COLO668 (cell line): ENCODE data around the gene MVP.
"Not testable (repeated sequence)": the region's sequence is repeated elsewhere in the genome, so short reads cannot be mapped to it uniquely, and the experiment has no call there.

Source experiments
- DNase-seq: peaks from one replicate; lab custom pipeline; 2025; ENCODE audit not compliant: unreplicated experiment; lab: John Stamatoyannopoulos, UW

Gene MVP

DNA sequence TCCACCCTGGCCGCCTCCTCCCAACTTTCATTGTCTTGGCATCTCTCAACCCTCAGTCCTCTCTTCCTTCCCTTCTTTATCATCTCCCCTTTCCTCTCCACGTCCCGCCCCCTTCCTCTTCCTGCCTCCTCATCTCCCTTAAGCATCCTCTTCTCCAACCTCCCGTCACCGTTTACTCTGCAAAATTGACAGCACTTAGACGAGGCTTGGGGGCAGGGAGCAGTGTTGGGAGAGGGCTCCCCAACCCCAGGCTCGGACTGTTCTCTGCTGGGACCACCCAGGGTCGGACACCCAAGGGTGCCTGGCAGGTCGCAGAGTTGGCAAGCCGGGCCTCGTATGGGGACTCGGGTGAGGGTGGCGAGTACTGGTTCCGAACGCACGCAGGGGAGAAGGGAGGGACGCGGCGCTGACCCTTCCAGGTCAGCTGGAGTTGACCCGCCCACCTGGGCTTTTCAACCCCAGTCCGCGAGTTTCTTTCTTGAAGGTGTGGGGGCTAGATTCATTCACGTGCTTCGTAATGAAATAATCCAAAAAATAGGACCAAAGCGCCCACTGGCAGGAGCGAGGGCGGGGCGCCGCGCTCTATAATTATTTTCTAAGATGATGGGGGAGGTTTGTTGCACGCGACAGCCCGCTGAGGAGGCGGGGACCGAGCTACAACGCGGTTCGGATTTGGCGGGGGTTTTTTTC lies 5.1 kb upstream of the MVP start:
- DNase-seq: peak; percentile 54

DNA sequence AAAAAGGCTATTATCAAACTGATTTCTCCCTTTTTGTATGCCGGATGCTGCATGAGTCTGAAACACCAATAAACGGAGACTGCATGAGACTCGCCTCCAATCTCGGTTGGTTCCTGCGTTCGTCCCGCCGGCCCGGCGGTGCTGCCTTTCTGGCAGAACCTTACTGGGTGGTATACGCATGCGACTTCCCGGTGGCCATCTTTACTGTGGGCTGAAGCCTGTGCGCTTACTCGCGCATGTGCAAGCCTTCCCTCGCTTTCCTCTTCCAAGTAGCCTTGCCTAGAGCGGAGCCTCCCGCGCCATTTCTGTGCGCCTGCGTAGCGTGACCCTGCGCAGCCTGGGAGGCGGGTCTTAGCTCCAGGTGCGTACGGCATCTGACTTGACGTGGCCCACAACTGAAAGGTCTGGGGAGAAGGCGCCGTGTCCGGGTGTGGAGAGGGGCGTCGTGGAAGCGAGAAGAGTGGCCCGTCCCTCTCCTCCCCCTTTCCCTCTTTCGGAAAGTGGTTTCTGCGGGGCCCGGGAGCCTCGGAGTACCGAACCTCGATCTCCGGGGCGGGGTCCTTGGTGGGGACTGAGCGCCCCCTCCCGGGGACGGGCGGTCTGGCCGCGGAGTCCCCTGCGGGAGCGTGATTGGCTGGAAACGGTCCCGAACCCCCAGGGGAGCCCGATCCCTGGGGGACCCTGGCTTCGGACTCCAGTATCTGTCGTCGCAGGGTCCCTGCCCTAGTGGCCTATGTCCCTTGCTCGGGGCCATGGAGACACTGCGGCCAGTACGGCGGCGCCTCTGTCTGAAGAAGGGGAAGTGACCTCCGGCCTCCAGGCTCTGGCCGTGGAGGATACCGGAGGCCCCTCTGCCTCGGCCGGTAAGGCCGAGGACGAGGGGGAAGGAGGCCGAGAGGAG lies 4.2 kb upstream of the MVP start, which contains the start of gene PAGR1:
TSS of gene PAGR1 (plus strand) at position 360 of the 901 bp plus-strand sequence. CDS start at position 734, 374 bp downstream.
- DNase-seq: peak; percentile 98

DNA sequence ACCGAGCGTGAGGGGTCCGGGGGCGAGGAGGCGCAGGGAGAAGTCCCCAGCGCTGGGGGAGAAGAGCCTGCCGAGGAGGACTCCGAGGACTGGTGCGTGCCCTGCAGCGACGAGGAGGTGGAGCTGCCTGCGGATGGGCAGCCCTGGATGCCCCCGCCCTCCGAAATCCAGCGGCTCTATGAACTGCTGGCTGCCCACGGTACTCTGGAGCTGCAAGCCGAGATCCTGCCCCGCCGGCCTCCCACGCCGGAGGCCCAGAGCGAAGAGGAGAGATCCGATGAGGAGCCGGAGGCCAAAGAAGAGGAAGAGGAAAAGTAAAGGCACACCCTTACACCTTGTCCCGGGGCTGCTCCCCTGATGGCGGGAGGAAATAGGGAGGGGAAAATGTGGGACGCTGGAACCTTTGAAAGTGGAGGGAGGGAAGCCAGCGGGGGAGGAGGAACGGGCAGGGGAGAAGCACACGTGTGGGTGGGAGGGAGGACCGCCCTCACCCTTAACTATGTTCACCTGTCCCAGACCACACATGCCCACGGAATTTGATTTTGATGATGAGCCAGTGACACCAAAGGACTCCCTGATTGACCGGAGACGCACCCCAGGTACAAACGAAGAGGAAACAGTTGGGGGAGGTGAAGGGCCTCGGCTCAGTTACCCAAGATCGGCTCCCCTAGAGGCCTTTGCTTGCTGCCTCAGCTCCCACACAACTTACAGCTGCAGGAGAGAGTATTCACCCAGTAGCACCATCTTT lies 3.4 kb upstream of the MVP start:
- DNase-seq: peak; percentile 67

DNA sequence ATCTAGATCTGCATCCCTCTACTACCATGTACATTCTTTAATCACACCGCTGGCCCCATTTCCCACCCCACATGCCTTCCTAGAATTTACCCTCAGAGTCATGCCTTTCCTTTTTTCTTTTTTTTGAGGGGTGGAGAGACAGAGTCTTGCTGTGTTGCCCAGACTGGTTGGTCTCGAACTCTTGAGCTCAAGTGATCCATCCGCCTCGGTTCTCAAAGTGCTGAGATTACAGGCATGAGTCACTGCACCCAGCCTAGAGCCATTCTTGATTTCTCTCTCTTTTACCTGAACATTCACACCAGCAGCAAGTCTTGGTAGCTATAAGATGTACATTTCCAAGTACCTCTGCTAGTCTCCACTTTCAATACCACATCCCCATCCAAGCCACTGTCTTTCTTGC lies 2.2 kb upstream of the MVP start:
- no peak for DNase-seq

DNA sequence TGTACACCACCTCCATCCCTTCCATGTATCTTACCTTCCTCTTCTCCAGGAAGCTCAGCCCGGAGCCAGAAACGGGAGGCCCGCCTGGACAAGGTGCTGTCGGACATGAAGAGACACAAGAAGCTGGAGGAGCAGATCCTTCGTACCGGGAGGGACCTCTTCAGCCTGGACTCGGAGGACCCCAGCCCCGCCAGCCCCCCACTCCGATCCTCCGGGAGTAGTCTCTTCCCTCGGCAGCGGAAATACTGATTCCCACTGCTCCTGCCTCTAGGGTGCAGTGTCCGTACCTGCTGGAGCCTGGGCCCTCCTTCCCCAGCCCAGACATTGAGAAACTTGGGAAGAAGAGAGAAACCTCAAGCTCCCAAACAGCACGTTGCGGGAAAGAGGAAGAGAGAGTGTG lies 756 bp upstream of the MVP start:
- DNase-seq: peak; percentile 15

DNA sequence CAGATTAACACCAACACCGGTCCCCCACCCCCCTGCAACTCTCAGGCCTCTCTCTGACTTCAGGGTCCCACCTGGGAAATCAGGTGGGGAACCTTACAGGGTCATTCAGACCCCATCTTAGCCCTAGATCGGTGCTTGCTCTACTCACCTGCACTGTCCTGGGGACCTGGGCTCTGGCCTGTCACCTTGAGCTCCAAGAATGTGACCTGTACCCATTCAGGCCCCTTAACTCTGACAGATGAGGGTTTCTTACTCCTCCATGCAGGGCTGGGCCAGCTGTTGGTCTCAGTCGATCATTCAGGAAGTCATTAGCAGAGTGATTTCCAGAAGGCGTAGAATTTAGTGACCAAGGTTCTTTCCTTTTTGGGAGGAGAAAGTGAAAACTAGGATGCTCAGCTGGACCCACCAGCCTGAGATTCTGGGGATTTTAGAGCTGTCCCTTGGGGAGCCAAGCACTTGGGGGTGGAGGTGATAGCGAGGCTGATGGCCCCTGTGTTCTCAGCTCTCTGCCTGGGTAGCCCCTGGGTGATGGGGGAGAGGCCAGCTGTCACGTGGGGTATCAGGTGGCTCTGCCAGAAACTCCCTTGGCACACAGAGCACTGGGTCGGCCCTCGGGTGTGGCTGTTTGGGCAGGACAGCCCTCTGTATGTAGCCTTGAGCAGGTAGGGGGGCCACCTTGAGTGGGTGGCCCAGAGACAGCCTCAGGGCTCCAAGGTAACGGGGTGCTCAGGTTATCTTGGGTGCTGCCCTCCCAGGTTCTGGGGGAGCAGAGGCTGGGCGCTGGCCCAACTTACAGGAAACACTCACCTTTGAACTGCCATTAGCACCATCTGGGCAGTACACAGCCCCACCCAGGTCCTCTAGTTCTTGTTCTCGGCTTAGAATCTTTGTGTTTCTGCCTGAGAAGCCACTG lies 724 bp downstream of the MVP start:
- peak; percentile 44 for DNase-seq

DNA sequence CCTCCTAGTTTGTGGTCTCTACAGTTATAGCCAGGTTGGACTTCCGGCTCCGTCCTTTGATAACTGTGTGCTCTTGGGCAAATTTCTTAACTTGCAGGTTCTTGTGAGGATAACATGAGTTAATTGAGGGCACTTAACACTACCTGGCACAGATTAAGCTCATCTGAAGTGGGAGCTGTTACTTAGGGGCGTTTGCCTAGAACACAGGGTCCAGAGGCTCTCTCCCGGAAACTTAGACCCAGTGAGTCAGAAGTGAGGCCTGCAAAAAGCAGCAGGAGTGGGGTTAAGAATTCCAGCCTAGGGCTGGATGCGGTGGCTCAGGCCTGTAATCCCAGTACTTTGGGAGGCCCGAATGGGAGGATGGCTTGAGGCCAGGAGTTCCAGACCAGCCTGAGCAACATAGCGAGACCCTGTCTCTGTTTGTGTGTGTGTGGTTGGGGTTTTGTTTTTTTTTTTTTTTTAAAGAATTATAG lies 1.4 kb downstream of the MVP start:
- no peak for DNase-seq

DNA sequence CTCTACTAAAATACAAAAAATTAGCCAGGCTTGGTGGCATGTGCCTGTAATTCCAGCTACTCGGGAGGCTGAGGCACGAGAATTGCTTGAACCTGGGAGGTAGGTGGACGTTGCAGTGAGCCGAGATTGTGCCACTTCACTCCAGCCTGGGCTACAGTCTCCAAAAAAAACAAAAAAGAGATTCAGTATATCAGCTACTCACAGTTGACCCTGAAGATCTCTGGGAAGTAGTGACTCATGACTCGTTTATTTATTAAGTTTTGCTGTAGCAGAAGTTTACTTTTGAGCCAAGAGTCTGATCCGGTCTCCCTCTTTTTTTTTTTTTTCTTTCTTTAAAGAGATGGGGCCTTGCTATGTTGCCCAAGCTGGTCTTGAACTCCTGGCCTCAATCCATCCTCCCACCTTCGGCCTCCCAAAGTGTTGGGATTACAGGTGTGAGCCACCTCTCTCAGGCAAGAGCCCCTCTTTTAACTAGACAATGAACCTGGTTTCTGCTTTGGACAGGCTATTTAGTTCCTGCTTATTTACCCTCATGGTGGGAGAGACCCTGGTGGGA lies 4.4 kb downstream of the MVP start:
- no peak for DNase-seq

DNA sequence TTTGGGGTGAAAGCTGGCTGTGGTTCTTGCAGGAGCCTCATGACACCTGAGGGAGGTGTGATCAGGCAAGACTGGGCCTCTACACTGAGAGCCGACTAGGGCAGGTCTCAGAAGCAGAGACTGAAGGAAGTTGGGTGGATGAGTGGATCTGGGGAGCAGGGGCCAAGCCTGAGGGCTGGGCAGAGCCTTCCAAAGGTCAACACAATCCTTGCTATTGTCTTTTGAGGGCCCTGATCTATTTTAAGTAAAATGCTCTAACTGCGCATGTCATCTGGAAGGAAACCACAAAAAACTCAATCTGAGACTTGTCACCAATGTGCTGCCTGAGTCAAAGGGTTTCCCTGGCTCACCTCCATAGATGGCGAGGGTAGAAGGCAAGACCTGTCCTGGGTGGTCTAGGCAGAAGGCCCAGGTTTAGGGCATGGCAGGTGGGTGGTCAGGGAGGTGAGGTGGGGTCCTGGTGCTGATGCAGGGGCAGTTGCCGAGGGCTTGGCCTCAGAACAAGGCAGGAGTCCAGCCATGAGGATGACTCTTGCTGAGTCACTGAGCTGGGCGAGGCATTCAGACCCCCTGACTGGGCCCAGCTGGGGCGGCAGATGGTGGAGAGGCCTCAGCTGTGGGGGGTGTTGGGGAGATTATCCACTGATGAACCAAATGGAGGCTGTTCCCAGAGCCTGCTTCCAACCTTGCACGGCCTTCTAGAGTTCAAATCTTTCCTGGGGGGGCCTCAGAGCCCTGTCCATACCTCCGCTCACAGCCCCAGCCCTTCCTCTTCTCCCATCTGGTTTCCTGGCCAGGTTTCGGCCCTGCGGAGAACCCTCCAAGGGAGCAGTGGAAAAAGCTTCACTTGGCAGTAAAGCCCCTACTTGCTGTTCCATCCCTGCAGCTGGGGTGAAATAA lies 5.1 kb downstream of the MVP start:
- no peak for DNase-seq

DNA sequence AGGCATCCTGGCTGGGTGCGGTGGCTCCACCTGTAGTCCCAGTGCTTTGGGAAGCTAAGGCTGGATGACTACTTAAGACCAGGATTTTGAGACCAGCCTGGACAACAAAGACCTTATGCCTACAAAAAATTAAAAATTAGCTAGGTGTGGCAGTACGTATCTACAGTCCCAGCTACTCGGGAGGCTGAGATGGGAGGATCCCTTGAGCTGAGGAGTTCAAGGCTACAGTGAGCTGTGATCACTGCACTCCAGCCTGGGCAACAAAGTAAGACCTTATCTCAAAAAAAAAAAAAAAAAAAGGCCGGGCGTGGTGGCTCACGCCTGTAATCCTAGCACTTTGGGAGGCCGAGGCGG lies 6.1 kb downstream of the MVP start:
- DNase-seq: no peak

DNA sequence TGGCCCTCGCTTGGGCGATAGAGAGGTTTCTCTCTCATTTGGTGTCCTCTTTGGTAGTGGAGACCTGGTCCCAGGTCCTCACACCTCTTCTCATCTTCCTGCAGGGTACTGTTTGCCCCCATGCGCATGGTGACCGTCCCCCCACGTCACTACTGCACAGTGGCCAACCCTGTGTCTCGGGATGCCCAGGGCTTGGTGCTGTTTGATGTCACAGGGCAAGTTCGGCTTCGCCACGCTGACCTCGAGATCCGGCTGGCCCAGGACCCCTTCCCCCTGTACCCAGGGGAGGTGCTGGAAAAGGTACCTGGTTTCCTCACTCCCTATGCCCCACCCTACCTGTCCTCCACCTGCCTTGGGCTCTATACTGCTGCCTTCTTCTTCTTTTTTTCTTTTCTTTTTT lies 10.5 kb downstream of the MVP start:
- DNase-seq: no peak

DNA sequence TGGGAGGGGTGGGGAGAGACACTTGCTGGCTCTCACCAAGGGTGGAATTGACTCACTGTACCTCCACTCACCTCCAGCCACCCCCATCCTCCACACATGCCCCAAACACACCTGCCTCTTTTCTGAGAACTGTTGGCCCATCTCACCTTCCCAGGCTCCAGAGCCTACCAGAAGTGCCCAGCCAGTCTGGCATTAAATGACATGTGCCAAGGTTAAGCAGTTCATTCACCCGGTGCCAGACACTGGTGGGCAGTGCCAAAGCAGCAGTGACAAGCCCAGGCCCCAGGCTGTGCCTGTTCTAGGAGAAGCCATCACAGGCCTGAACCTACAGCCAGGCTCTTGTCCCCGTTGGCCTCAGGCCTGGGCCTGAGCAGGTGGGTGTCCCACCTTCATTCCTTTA lies 11.2 kb downstream of the MVP start:
- DNase-seq: no peak

DNA sequence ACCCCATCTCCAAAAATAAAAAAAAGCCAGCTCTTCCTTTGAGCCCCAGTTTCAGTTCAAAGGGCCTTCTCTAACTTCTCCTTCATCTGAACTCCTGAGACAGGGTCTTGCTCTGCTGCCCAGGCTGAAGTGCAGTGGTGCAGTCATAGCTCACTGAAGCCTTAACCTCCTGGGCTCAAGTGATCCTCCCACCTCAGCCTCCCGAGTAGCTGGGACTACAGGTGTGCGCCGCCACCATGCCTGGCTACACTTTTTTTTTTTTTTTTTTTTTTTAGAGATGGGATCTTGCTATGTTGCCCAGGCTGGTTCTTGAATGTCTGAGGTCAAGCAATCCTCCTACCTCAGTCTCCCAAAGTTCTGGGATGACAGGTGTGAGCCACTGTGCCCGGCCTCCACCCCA lies 13.0 kb downstream of the MVP start:
- DNase-seq: not testable (repeated sequence)

DNA sequence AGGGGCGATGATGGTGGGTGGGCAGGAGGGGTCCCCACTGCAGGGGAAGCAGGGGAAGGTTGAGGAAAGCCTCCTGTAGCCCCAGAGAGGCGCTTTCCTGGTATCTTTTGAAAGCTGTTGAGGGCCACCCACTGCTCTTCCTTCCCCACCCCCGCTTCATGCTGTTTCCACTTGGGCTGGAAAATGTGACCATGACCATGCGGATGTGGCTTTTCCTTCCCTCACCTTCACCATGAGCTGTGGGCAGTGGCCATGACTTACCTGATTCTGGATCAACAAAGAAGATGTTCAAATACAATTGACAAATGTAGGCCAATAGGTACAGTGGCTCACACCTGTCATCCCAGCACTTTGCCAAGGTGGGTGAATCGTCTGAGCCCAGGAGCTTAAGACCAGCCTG lies 13.8 kb downstream of the MVP start:
- no peak for DNase-seq

DNA sequence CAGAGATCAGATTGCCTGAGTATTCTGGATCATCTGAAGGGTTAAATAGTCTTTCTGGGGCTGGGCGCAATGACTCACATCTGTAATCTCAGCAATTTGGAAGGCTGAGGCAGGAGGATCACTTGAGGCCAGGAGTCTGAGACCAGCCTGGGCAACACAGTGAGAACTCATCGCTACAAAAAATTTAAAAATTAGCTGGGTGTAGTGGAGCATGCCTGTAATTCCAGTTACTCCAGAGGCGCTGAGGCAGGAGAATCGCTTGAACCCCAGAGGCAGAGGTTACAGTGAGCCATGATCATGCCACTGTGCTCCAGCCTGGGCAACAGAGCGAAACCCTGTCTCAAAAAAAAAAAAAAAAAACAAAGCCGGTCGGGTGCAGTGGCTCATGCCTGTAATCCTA lies 15.7 kb downstream of the MVP start:
- no peak for DNase-seq

DNA sequence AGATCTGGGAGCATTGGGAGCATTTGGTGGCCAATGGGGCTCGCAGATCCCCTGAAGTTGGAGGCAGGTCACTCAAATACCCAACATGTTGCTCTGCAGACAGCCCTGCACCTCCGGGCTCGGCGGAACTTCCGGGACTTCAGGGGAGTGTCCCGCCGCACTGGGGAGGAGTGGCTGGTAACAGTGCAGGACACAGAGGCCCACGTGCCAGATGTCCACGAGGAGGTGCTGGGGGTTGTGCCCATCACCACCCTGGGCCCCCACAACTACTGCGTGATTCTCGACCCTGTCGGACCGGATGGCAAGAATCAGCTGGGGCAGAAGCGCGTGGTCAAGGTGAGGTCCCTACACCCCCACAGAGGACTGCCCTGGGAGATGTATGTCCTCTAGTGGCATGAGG lies 16.4 kb downstream of the MVP start:
- no peak for DNase-seq

DNA sequence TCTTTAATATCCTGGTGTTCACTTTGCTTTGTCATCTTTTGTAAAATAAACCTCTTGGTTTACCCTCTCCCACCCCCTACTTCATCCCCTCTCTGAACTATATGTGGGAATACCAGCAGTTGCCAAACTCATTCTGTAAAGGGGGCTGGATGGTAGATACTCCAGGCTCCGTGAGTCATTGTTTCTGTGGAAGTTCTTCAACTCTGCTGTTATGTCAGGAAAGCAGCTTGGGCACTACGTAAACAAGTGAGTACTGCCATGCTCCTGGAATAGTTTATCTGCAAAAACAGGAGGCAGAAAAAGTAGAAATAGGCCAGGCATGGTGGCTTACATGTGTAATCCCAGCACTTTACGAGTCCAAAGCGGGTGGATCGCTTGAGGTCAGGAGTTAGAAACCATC lies 17.6 kb downstream of the MVP start:
- no peak for DNase-seq

DNA sequence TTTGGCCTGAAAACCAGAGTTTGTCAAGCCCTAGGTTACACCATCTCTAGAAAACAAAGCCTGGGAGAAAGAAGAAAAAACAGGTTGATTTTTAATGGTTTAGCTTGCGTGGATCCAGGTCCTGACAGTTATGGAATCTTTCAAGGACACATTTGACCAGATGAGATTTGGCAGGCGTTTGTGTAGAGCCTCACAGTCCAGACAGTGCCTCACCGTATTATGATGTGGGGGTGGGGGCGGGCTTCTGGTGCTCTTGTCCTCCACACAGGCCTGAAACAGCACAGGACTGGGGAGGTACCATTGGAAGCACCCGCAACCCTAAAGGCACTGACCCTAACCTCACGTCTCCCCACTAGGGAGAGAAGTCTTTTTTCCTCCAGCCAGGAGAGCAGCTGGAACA lies 19.6 kb downstream of the MVP start:
- DNase-seq: no peak

DNA sequence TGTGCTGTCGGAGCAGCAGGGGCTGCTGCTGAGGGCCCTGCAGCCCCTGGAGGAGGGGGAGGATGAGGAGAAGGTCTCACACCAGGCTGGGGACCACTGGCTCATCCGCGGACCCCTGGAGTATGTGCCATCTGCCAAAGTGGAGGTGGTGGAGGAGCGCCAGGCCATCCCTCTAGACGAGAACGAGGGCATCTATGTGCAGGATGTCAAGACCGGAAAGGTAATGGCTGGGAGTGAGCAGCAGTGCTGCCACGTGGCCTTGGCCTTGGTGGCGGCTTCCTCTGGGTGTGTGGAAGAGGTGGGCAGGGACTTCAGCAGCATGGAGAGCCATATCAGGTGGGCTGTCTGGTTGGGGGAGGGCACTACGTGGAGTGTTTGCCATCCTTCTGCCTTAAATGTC lies 20.0 kb downstream of the MVP start:
- no peak for DNase-seq
